ENCODE results near the gene FRY. TPM values are rescaled to one million over a fixed set of nuclear protein-coding genes. Genes with fewer than 3 reads are reported as not detected.

Gene FRY
- total and polyA plus RNA-seq, 4 experiments from 2014 or later: 2.3 to 19.2 (median 11.8) TPM

DNA sequence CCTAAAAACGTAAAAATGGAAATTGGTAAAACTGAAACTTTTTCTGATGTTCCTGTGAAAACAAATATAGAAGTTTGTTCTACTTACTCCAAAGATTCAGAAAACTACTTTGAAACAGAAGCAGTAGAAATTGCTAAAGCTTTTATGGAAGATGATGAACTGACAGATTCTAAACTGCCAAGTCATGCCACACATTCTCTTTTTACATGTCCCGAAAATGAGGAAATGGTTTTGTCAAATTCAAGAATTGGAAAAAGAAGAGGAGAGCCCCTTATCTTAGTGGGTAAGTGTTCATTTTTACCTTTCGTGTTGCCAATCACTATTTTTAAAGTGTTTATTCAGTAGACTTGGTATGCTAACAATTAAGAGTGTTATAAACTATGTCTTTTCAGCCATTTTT is 309.3 kb downstream of the FRY start:
- CTCF ChIA-PET (ENCODE audit: partially characterized antibody): no interaction called here
- peaks cover 5 to 7% of the 10 kb centered on the region in 2 donors for H3K36me3 Mint-ChIP-seq
- Histone ChIP-seq H3K27ac (ENCODE audit: low read depth, low read length) (no peak overlapping the region), H3K4me1 (ENCODE audit: insufficient read depth, low read length) (no peaks in the 10 kb centered on the region), H3K27me3 (ENCODE audit: insufficient read depth, low read length) (no peaks in the 10 kb centered on the region), H3K9me3 (ENCODE audit: control insufficient read depth in 1 of 2, low read length in 2 of 2) (no peaks in the 10 kb centered on the region), H3K4me3 (ENCODE audit: low read length in 2 of 2) (no peak overlapping the region), H3K36me3 (ENCODE audit: insufficient read depth, low read length) (no peaks in the 10 kb centered on the region)
- intact Hi-C loops (cut with micrococcal nuclease): no loop called here
- peaks cover 0 to 8% (median 2%) of the 10 kb centered on the region in 8 donors for H3K9me3 Mint-ChIP-seq
- no peaks in the 10 kb centered on the region for H3K4me1 Mint-ChIP-seq
- no peak overlapping the region for H3K27ac Mint-ChIP-seq
- H3K4me3 Mint-ChIP-seq: no peak overlapping the region
- H3K27me3 Mint-ChIP-seq: no peaks in the 10 kb centered on the region
- DNase-seq: no peak
- POLR2A ChIA-PET (ENCODE audit: partially characterized antibody): no interaction called here

DNA sequence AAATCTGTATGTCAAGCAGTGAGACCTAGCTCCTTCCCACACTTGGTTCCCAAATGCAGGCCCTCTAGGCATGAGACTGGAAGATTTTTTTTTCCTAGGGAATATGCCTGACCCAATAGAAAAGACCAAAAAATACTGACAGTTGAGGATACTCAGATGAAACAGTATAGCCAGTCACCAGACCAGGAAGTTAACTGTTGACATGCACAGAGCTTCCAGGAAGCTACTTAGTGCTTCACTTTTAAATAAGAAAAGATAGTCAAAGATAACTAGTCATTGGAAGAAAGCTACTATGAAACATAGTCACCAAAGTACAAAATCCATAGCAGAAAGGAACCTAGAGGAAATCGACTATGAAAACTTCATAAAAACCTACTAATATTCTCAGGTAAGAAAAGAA is 316.1 kb downstream of the FRY start:
- Mint-ChIP-seq H3K27ac (peak overlapping the region in 2 of 7 donors; percentile 38 to 43), H3K4me3 (no peak overlapping the region), H3K4me1 (peaks cover 0 to 2% (median under 1%) of the 10 kb centered on the region in 4 donors), H3K36me3 (peaks cover 0 to 4% of the 10 kb centered on the region in 2 donors), H3K9me3 (no peaks in the 10 kb centered on the region), H3K27me3 (no peaks in the 10 kb centered on the region)
- H3K27ac ChIP-seq (ENCODE audit: low read depth, low read length): no peak overlapping the region
- ChIA-PET CTCF (ENCODE audit: partially characterized antibody) (no interaction called here), POLR2A (ENCODE audit: partially characterized antibody) (interaction anchor here (0.5 kb wide), 1 partner anchor 19 kb away, joined by 4 read pairs; no protein-coding TSS in a partner anchor)
- no peaks in the 10 kb centered on the region for H3K27me3 ChIP-seq (ENCODE audit: insufficient read depth, low read length)
- DNase-seq: no peak
- intact Hi-C loops (cut with micrococcal nuclease): no loop called here
- no peaks in the 10 kb centered on the region for H3K9me3 ChIP-seq (ENCODE audit: control insufficient read depth in 1 of 2, low read length in 2 of 2)
- no peaks in the 10 kb centered on the region for H3K36me3 ChIP-seq (ENCODE audit: insufficient read depth, low read length)
- H3K4me1 ChIP-seq (ENCODE audit: insufficient read depth, low read length): no peaks in the 10 kb centered on the region
- no peak overlapping the region for H3K4me3 ChIP-seq (ENCODE audit: low read length in 2 of 2)

Data from CD4-positive, alpha-beta memory T cell (primary cell).